Panc1 (cell line): ENCODE data around the gene HPS5. TPM values are rescaled to one million over a fixed set of nuclear protein-coding genes. Genes with fewer than 3 reads are reported as not detected.
"Not testable (repeated sequence)": the region's sequence is repeated elsewhere in the genome, so short reads cannot be mapped to it uniquely, and the experiment has no call there.

ENCODE experiments used
- ATAC-seq: fragments of 200-7000 bp; cut with Tn5 transposase; 2 replicates; pipeline ENCODE4 v1.9.1; 2020; ENCODE audit warnings: mild to moderate bottlenecking, moderate library complexity
- BruUV-seq: library from RNA; stranded (reverse); fragments of 400-500 nt; replicated peaks from 2 replicates; lab custom pipeline; 2021; lab: Mats Ljungman, UMichigan
- CTCF ChIA-PET: fragments of 300-600 bp; sonication (Branson Sonifier 250); formaldehyde crosslinking; loops from one replicate; lab custom pipeline; 2022; ENCODE audit warnings: antibody characterized with exemption; lab: Charles Lee
- POLR2A ChIA-PET: fragments of 300-600 bp; sonication (Branson Sonifier 250); formaldehyde crosslinking; loops from one replicate; lab custom pipeline; 2022; ENCODE audit warnings: antibody characterized with exemption; lab: Charles Lee
- DNase-seq: peaks from one replicate; pipeline ENCODE4 v3.0.0-alpha.2; 2010; ENCODE audit warnings: low read depth, low spot score
- H3K27ac ChIP-seq: 2 replicates; pipeline ENCODE4 v1.5.1; 2011; ENCODE audit warnings: mild to moderate bottlenecking, low read length, inconsistent platforms
- H3K27me3 ChIP-seq: fragments of 200-500 bp; sonication (Bioruptor generic); 2 replicates; pipeline ENCODE4 v1.6.0; 2014; ENCODE audit warnings: low read length, inconsistent platforms; ENCODE audit not compliant: control insufficient read depth, insufficient read depth
- H3K36me3 ChIP-seq: fragments of 200-500 bp; sonication (Bioruptor generic); 2 replicates; pipeline ENCODE4 v1.5.1; 2014; ENCODE audit warnings: inconsistent platforms, mild to moderate bottlenecking, low read length, moderate library complexity; ENCODE audit not compliant: control insufficient read depth, insufficient read depth
- H3K4me1 ChIP-seq: 2 replicates; pipeline ENCODE4 v1.5.1; 2011; ENCODE audit warnings: inconsistent platforms, mild to moderate bottlenecking, low read length, moderate library complexity; ENCODE audit not compliant: control insufficient read depth, insufficient read depth
- H3K4me3 ChIP-seq, 2 experiments: 2 replicates each; pipeline ENCODE4 v1.5.1; 2011 to 2012; ENCODE audit warnings: low read depth in 2 of 2, low read length in 2 of 2, mild to moderate bottlenecking in 2 of 2, inconsistent platforms in 1 of 2, moderate library complexity in 1 of 2
- H3K9me3 ChIP-seq: fragments of 200-500 bp; sonication (Bioruptor generic); 2 replicates; pipeline ENCODE4 v1.5.1; 2014; ENCODE audit warnings: low read depth, mild to moderate bottlenecking, inconsistent platforms, low read length, moderate library complexity; ENCODE audit not compliant: control insufficient read depth, insufficient read depth
- REST ChIP-seq, 2 experiments: IDR thresholded peaks; 2 replicates each; pipeline ENCODE4 v1.6.1; 2011 to 2012; ENCODE audit warnings: low read depth in 2 of 2, control low read depth in 1 of 2, low read length in 1 of 2, mild to moderate bottlenecking in 1 of 2, moderate library complexity in 1 of 2; ENCODE audit not compliant: insufficient read depth in 1 of 2
- SIN3A ChIP-seq: IDR thresholded peaks from 2 replicates; pipeline ENCODE4 v1.6.1; 2012; ENCODE audit warnings: low read depth, mild to moderate bottlenecking, low read length, moderate library complexity, borderline replicate concordance; ENCODE audit not compliant: insufficient read depth
- in situ Hi-C: cut with HindIII; loops from 2 replicates; pipeline ENCODE4 v1.10.0; 2016; ENCODE audit warnings: low sequenced_read_pairs, low pct_unique_long_range_greater_than_20kb
- intact Hi-C: fragments of 100-400 bp; cut with micrococcal nuclease; formaldehyde crosslinking; loops from one replicate; pipeline ENCODE4 v1.10.0; 2022; ENCODE audit not compliant: unreplicated experiment
- total RNA-seq: library from RNA; stranded (reverse); gene quantifications from one replicate; pipeline ENCODE4 v1.2.1, GENCODE V29; 2021; ENCODE audit not compliant: unreplicated experiment
- TF ChIP-seq, protein P1 (sequence below): fragments of 450-650 bp; IDR thresholded peaks from 2 replicates; pipeline ENCODE4 v1.5.1; 2017; ENCODE audit warnings: mild to moderate bottlenecking

The HPS5 gene
- total RNA-seq, 1 experiment from 2014 or later: 27.7 TPM

GRCh38 chr11:18271206-18271605 lies 50.7 kb downstream of the HPS5 start:
- no peak for ATAC-seq
- no peak overlapping the region for H3K27ac ChIP-seq
- H3K9me3 ChIP-seq: no peaks in the 10 kb centered on the region
- ChIA-PET CTCF (no interaction called here), POLR2A (no interaction called here)
- BruUV-seq: no TSS peak
- in situ Hi-C loops: no loop called here
- no peaks in the 10 kb centered on the region for H3K36me3 ChIP-seq
- H3K27me3 ChIP-seq: no peaks in the 10 kb centered on the region
- DNase-seq: no peak
- H3K4me1 ChIP-seq: no peaks in the 10 kb centered on the region
- intact Hi-C loops: no loop called here
- no peak for TF ChIP-seq REST (IDR thresholded peaks at IDR 0.05; ENCODE audit: insufficient read depth in 1 of 2, low read depth in 2 of 2, low read length in 1 of 2)
- no peak overlapping the region for H3K4me3 ChIP-seq

DNA sequence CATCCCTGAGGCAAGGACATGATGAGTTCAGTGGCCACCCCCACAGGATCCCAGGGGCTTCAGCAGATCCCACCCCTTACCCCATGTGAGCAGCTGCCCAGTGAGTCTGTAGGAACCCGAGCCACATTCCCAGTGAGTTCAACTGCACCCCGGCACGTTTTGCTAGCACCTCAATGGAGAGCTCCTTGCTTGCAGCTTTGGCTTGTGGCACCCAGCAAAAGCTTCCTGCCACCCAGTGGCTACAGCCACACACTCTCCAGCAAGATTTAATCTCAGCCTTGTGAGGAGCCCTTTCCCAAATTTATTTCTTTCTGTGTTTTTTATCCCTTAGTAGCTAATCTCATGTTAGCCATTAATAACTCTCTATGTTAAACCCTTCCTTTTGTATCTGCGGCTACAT lies 51.8 kb downstream of the HPS5 start:
- DNase-seq (no peak), ATAC-seq (no peak)
- H3K36me3 ChIP-seq: no peaks in the 10 kb centered on the region
- H3K9me3 ChIP-seq: no peaks in the 10 kb centered on the region
- no peak overlapping the region for H3K4me3 ChIP-seq
- intact Hi-C loops: no loop called here
- TF ChIP-seq, protein P1, sequence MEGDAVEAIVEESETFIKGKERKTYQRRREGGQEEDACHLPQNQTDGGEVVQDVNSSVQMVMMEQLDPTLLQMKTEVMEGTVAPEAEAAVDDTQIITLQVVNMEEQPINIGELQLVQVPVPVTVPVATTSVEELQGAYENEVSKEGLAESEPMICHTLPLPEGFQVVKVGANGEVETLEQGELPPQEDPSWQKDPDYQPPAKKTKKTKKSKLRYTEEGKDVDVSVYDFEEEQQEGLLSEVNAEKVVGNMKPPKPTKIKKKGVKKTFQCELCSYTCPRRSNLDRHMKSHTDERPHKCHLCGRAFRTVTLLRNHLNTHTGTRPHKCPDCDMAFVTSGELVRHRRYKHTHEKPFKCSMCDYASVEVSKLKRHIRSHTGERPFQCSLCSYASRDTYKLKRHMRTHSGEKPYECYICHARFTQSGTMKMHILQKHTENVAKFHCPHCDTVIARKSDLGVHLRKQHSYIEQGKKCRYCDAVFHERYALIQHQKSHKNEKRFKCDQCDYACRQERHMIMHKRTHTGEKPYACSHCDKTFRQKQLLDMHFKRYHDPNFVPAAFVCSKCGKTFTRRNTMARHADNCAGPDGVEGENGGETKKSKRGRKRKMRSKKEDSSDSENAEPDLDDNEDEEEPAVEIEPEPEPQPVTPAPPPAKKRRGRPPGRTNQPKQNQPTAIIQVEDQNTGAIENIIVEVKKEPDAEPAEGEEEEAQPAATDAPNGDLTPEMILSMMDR: 0 out of 2 replicates have a peak, but pooled peaks have one; percentile 10
- no peak for TF ChIP-seq SIN3A
- H3K27me3 ChIP-seq: no peaks in the 10 kb centered on the region
- H3K4me1 ChIP-seq: no peaks in the 10 kb centered on the region
- in situ Hi-C loops: no loop called here
- CTCF ChIA-PET: interaction anchor here (0.6 kb wide), 1 partner anchor 25 kb away, joined by 3 read pairs; no protein-coding TSS in a partner anchor
- POLR2A ChIA-PET: no interaction called here
- no peak overlapping the region for H3K27ac ChIP-seq
- no TSS peak for BruUV-seq

DNA sequence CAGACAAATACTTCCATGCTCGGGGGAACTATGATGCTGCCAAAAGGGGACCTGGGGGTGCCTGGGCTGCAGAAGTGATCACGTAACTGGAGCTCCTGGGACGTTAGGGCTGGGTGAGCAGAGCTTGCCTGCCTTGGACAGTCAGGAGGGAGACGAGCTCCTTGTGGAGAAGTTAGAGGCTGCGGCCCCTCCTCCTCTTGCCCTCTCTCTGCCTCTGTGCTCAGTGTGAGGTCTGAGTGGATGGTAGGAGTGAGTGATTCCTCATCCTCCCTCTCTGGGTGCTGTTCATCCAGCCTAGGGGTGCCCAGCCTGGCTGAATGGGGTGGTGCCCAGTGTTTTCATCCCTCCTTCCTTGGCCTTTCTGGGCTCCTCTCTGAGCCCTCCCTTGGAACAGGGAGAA lies 52.7 kb downstream of the HPS5 start:
- intact Hi-C loops, H3K9me3 ChIP-seq, H3K36me3 ChIP-seq, H3K27ac ChIP-seq, in situ Hi-C loops, H3K4me1 ChIP-seq, DNase-seq, H3K4me3 ChIP-seq, POLR2A ChIA-PET, ATAC-seq, H3K27me3 ChIP-seq, BruUV-seq: not testable (repeated sequence)
- CTCF ChIA-PET: interaction anchor here (0.6 kb wide), 1 partner anchor 139 kb away, joined by 3 read pairs; no protein-coding TSS in a partner anchor

GRCh38 chr11:18267335-18268133 lies 54.4 kb downstream of the HPS5 start:
- H3K27me3 ChIP-seq, H3K27ac ChIP-seq, CTCF ChIA-PET, DNase-seq, H3K4me1 ChIP-seq, H3K36me3 ChIP-seq, in situ Hi-C loops, H3K9me3 ChIP-seq, ATAC-seq, H3K4me3 ChIP-seq, intact Hi-C loops, BruUV-seq: not testable (repeated sequence)
- POLR2A ChIA-PET: interaction anchor here (0.6 kb wide), 1 partner anchor 110 kb away, joined by 5 read pairs; no protein-coding TSS in a partner anchor
